Effector CD4-positive, alpha-beta T cell (primary cell): ENCODE measurements around the gene POP4.
"Not testable (repeated sequence)": the region's sequence is repeated elsewhere in the genome, so short reads cannot be mapped to it uniquely, and the experiment has no call there.

ENCODE experiments used
- DNase-seq: peaks from one replicate; pipeline ENCODE4 v3.0.0-alpha.2; 2020
- total RNA-seq: gene quantifications from one replicate; lab custom pipeline; 2026; lab: John Stamatoyannopoulos, UW

Gene POP4
- total RNA-seq: 17.1 reads per million, percentile 43 among the genes with 10 or more reads in this experiment

- DNase-seq: peak; percentile 99
These were observed at the start of gene POP4 for GRCh38 chr19:29605653-29606419. TSS of gene POP4 (plus strand) at chr19:29606283. CDS start at chr19:29606319, 36 bp downstream.

GRCh38 chr19:29559110-29559509 lies 47.0 kb upstream of the POP4 start:
- not testable (repeated sequence) for DNase-seq

- no peak for DNase-seq
These were observed 46.3 kb upstream of the POP4 start for GRCh38 chr19:29559743-29560142.

- no peak for DNase-seq
These were observed 45.6 kb upstream of the POP4 start for GRCh38 chr19:29560313-29561075.

GRCh38 chr19:29561601-29562000 lies 44.5 kb upstream of the POP4 start:
- no peak for DNase-seq

GRCh38 chr19:29562299-29563297 lies 43.5 kb upstream of the POP4 start:
- no peak for DNase-seq

GRCh38 chr19:29563486-29564101 lies 42.5 kb upstream of the POP4 start:
- no peak for DNase-seq

- DNase-seq: no peak
These were observed 41.5 kb upstream of the POP4 start for GRCh38 chr19:29564574-29565005.

- no peak for DNase-seq
These were observed 40.9 kb upstream of the POP4 start for GRCh38 chr19:29565171-29565570.

GRCh38 chr19:29566496-29567054 lies 39.5 kb upstream of the POP4 start:
- no peak for DNase-seq

GRCh38 chr19:29567366-29567915 lies 38.6 kb upstream of the POP4 start:
- DNase-seq: no peak

GRCh38 chr19:29568036-29569025 lies 37.8 kb upstream of the POP4 start:
- DNase-seq: no peak

- no peak for DNase-seq
These were observed 36.8 kb upstream of the POP4 start for GRCh38 chr19:29569038-29569911.

GRCh38 chr19:29571181-29571580 lies 34.9 kb upstream of the POP4 start:
- no peak for DNase-seq

GRCh38 chr19:29573486-29573885 lies 32.6 kb upstream of the POP4 start:
- DNase-seq: no peak

- DNase-seq: no peak
These were observed 31.6 kb upstream of the POP4 start for GRCh38 chr19:29574510-29574909.

GRCh38 chr19:29576046-29576606 lies 30.0 kb upstream of the POP4 start:
- DNase-seq: no peak

GRCh38 chr19:29576761-29577648 lies 29.1 kb upstream of the POP4 start:
- DNase-seq: no peak
